ENCODE results near the gene CRYBG1. TPM values are rescaled to one million over a fixed set of nuclear protein-coding genes. Genes with fewer than 3 reads are reported as not detected.
A peak's percentile ranks its signal among the peaks of the same experiment; 100 is the strongest.

The CRYBG1 gene
- total and polyA plus RNA-seq, 10 of the 15 experiments (the other 5 are each of a cell fraction or from before 2014, with no cell fraction given), result 6.5 to 57.0 (median 25.2) TPM

GRCh38 chr6:106321940-106322339 lies 38.6 kb upstream of the CRYBG1 start (continued):
- TF ChIP-seq NFIC (IDR thresholded peaks at IDR 0.05; ENCODE audit: low read depth, low read length) (no peak), MEF2A (IDR thresholded peaks at IDR 0.05; ENCODE audit: insufficient read depth, low read depth, low read length) (no peak), MTA3 (IDR thresholded peaks at IDR 0.05; ENCODE audit: borderline replicate concordance, low read length) (no peak), NFXL1 (IDR thresholded peaks at IDR 0.05; ENCODE audit: borderline replicate concordance) (no peak), ZSCAN29 (IDR thresholded peaks at IDR 0.05) (no peak), ZNF217 (IDR thresholded peaks at IDR 0.05) (no peak)

GRCh38 chr6:106324726-106325335 lies 35.7 kb upstream of the CRYBG1 start:
- DNase-seq (ENCODE audit: low read depth, low spot score) (no peak), FAIRE-seq (no peak), ATAC-seq (no peak)
- ChIA-PET CTCF (interaction anchor here (0.9 to 1.8 kb wide), 4 partner anchors 10 to 892 kb away, joined by 4 to 9 read pairs (median 4); no protein-coding TSS in a partner anchor), POLR2A (no interaction called here), SMC1A (ENCODE audit: uncharacterized antibody, unreplicated experiment) (interaction anchor here (0.8 to 1.0 kb wide), 2 partner anchors 235 to 842 kb away, joined by 3 to 5 read pairs; no protein-coding TSS in a partner anchor), RAD21 (ENCODE audit: unreplicated experiment) (interaction anchor here (1.2 to 1.5 kb wide), 4 partner anchors 9 to 893 kb away, joined by 3 to 6 read pairs (median 4); no protein-coding TSS in a partner anchor)
- TF ChIP-seq SKIL (IDR thresholded peaks at IDR 0.05; ENCODE audit: low read depth, poor library complexity, severe bottlenecking), result no peak
- no peak for TF ChIP-seq ZBTB4 (CRISPR knock-in tag; IDR thresholded peaks at IDR 0.05)
- TF ChIP-seq SMARCA5 (IDR thresholded peaks at IDR 0.05), result no peak
- TF ChIP-seq ZNF687 (IDR thresholded peaks at IDR 0.05), result no peak
- TF ChIP-seq MTA2 (IDR thresholded peaks at IDR 0.05; ENCODE audit: low read depth), result 0 out of 2 replicates have a peak, but pooled peaks have one; percentile 0
- TF ChIP-seq POLR2AphosphoS5 (IDR thresholded peaks at IDR 0.05; ENCODE audit: low read length), result no peak
- TF ChIP-seq POU2F2 (IDR thresholded peaks at IDR 0.05; ENCODE audit: borderline replicate concordance, low read depth, low read length), result no peak
- 3% methylated on average over 9 of the region's 9 CpGs for WGBS (ENCODE audit: insufficient coverage, insufficient replicate concordance, low lambda C conversion rate, missing lambda C conversion rate)
- H4K20me1 ChIP-seq (ENCODE audit: control insufficient read depth, insufficient read depth), result 0 out of 2 replicates have a peak, but pooled peaks cover 2% of the 10 kb centered on the region
- peak overlapping the region; percentile 79 for H3K4me3 ChIP-seq
- BruUV-seq (replicated peaks), result TSS peak; percentile 65
- 0 out of 4 replicates have a peak, but pooled peaks cover 0 to 2% of the 10 kb centered on the region in 2 experiments for H3K27me3 ChIP-seq (replicated peaks in 1 of 2; ENCODE audit: control insufficient read depth in 2 of 2, insufficient read depth in 2 of 2, low read length in 1 of 2)
- intact Hi-C loops (cut with micrococcal nuclease; ENCODE audit: unreplicated experiment), result no loop called here
- H3K9me3 ChIP-seq (replicated peaks; ENCODE audit: control insufficient read depth, insufficient read depth, low read length), result no peaks in the 10 kb centered on the region
- peak overlapping the region; percentile 92 for H3K4me2 ChIP-seq (ENCODE audit: control insufficient read depth, insufficient read depth)
- in situ Hi-C loops (cut with MboI), result no loop called here
- peaks cover 8% of the 10 kb centered on the region; the same call in 1 of the 2 replicates for H3K4me1 ChIP-seq (ENCODE audit: control insufficient read depth, insufficient read depth, low read length)
- peak overlapping the region; percentile 69 for H3K27ac ChIP-seq (ENCODE audit: control insufficient read depth, insufficient read depth)
- peak overlapping the region; percentile 80 for H3K9ac ChIP-seq (ENCODE audit: control insufficient read depth, insufficient read depth, low read length)
- H3K36me3 ChIP-seq (ENCODE audit: control insufficient read depth in 2 of 2, insufficient read depth in 2 of 2, low read length in 1 of 2), result no peaks in the 10 kb centered on the region
- H2AFZ ChIP-seq (ENCODE audit: control insufficient read depth, low read depth, low read length), result peak overlapping the region; percentile 67; the same call in 1 of the 2 replicates
- peaks cover 40% of the 10 kb centered on the region for H3K79me2 ChIP-seq (ENCODE audit: control insufficient read depth, insufficient read depth, low read length)
